ENCODE results near the gene CDCA7L. TPM values are rescaled to one million over a fixed set of nuclear protein-coding genes. Genes with fewer than 3 reads are reported as not detected.

CDCA7L gene
- polyA plus RNA-seq, 6 donors from 2014 or later, result 229 to 356 (median 303) TPM

- no peak for DNase-seq
- Mint-ChIP-seq H3K27ac (no peak overlapping the region), H3K36me3 (no peaks in the 10 kb centered on the region), H3K4me3 (no peak overlapping the region), H3K9me3 (no peaks in the 10 kb centered on the region), H3K4me1 (peaks cover 46 to 63% (median 60%) of the 10 kb centered on the region in 3 donors), H3K27me3 (no peaks in the 10 kb centered on the region)
- no peak for ATAC-seq (ENCODE audit: low read depth in 2 of 2)
Measured at GRCh38 chr7:21960922-21961321, 15.2 kb upstream of the CDCA7L start.

GRCh38 chr7:21959387-21959776 is 13.7 kb upstream of the CDCA7L start:
- peak overlapping the region; percentile 39 to 97 (median 86) for H3K27ac Mint-ChIP-seq
- DNase-seq, result no peak
- H3K4me3 Mint-ChIP-seq, result peak overlapping the region in 5 of 8 donors; percentile 13 to 70 (median 53)
- peak; percentile 49 to 64 for ATAC-seq (ENCODE audit: low read depth in 2 of 2)
- no peaks in the 10 kb centered on the region for H3K36me3 Mint-ChIP-seq
- H3K9me3 Mint-ChIP-seq, result no peaks in the 10 kb centered on the region
- peaks cover 31 to 50% (median 48%) of the 10 kb centered on the region in 3 donors for H3K4me1 Mint-ChIP-seq
- H3K27me3 Mint-ChIP-seq, result no peaks in the 10 kb centered on the region

GRCh38 chr7:21953781-21954180 is 8.1 kb upstream of the CDCA7L start:
- H3K36me3 Mint-ChIP-seq, result no peaks in the 10 kb centered on the region
- H3K4me3 Mint-ChIP-seq, result no peak overlapping the region
- H3K4me1 Mint-ChIP-seq, result peaks cover 13 to 26% (median 20%) of the 10 kb centered on the region in 3 donors
- H3K27me3 Mint-ChIP-seq, result no peaks in the 10 kb centered on the region
- DNase-seq, result no peak
- no peak for ATAC-seq (ENCODE audit: low read depth in 2 of 2)
- no peaks in the 10 kb centered on the region for H3K9me3 Mint-ChIP-seq
- peak overlapping the region in 3 of 6 donors; percentile 3 to 59 (median 54) for H3K27ac Mint-ChIP-seq

- H3K9me3 Mint-ChIP-seq, result peaks cover 0 to 3% (median 0%) of the 10 kb centered on the region in 7 donors
- no peak for DNase-seq
- H3K4me1 Mint-ChIP-seq, result peaks cover 27 to 48% (median 39%) of the 10 kb centered on the region in 3 donors
- H3K27me3 Mint-ChIP-seq, result no peaks in the 10 kb centered on the region
- peak overlapping the region in 3 of 8 donors; percentile 7 to 92 (median 12) for H3K4me3 Mint-ChIP-seq
- H3K27ac Mint-ChIP-seq, result peak overlapping the region in 5 of 6 donors; percentile 28 to 80 (median 53)
- ATAC-seq (ENCODE audit: low read depth in 2 of 2), result no peak
- no peaks in the 10 kb centered on the region for H3K36me3 Mint-ChIP-seq
Measured at GRCh38 chr7:21948887-21949540, 3.3 kb upstream of the CDCA7L start.

GRCh38 chr7:21948364-21948763 is 2.7 kb upstream of the CDCA7L start:
- H3K36me3 Mint-ChIP-seq, result no peaks in the 10 kb centered on the region
- H3K4me1 Mint-ChIP-seq, result peaks cover 28 to 52% (median 46%) of the 10 kb centered on the region in 3 donors
- H3K9me3 Mint-ChIP-seq, result peaks cover 0 to 3% (median 0%) of the 10 kb centered on the region in 7 donors
- no peak for DNase-seq
- H3K27me3 Mint-ChIP-seq, result no peaks in the 10 kb centered on the region
- H3K27ac Mint-ChIP-seq, result peak overlapping the region in 4 of 6 donors; percentile 10 to 63 (median 42)
- H3K4me3 Mint-ChIP-seq, result peak overlapping the region in 2 of 8 donors; percentile 37 to 92
- ATAC-seq (ENCODE audit: low read depth in 2 of 2), result no peak

GRCh38 chr7:21947946-21948345 is 2.2 kb upstream of the CDCA7L start:
- no peak for ATAC-seq (ENCODE audit: low read depth in 2 of 2)
- Mint-ChIP-seq H3K4me3 (peak overlapping the region in 4 of 8 donors; percentile 3 to 92 (median 74)), H3K9me3 (peaks cover 0 to 3% (median 0%) of the 10 kb centered on the region in 7 donors), H3K4me1 (peaks cover 33 to 56% (median 50%) of the 10 kb centered on the region in 3 donors), H3K27ac (peak overlapping the region in 5 of 6 donors; percentile 10 to 91 (median 83)), H3K27me3 (no peaks in the 10 kb centered on the region), H3K36me3 (no peaks in the 10 kb centered on the region)
- DNase-seq, result no peak

GRCh38 chr7:21947056-21947455 is 1.4 kb upstream of the CDCA7L start:
- Mint-ChIP-seq H3K36me3 (no peaks in the 10 kb centered on the region), H3K4me1 (peaks cover 42 to 65% (median 59%) of the 10 kb centered on the region in 3 donors), H3K9me3 (peaks cover 0 to 3% (median 0%) of the 10 kb centered on the region in 7 donors), H3K27ac (peak overlapping the region in 5 of 6 donors; percentile 83 to 97 (median 91)), H3K27me3 (no peaks in the 10 kb centered on the region), H3K4me3 (peak overlapping the region in 7 of 8 donors; percentile 2 to 92 (median 46))
- DNase-seq (no peak), ATAC-seq (ENCODE audit: low read depth in 2 of 2) (no peak)

- no peaks in the 10 kb centered on the region for H3K27me3 Mint-ChIP-seq
- H3K4me1 Mint-ChIP-seq, result peaks cover 48 to 73% (median 67%) of the 10 kb centered on the region in 3 donors
- ATAC-seq (ENCODE audit: low read depth in 2 of 2) (no peak), DNase-seq (no peak)
- H3K9me3 Mint-ChIP-seq, result peaks cover 0 to 3% (median 0%) of the 10 kb centered on the region in 7 donors
- no peaks in the 10 kb centered on the region for H3K36me3 Mint-ChIP-seq
- H3K27ac Mint-ChIP-seq, result peak overlapping the region; percentile 97 to 100 (median 100)
- peak overlapping the region; percentile 92 to 99 (median 97) for H3K4me3 Mint-ChIP-seq
Measured at GRCh38 chr7:21946222-21946709, 567 bp upstream of the CDCA7L start.

- ATAC-seq (ENCODE audit: low read depth in 2 of 2), result peak; percentile 21 to 23
- H3K4me1 Mint-ChIP-seq, result peaks cover 61 to 87% (median 81%) of the 10 kb centered on the region in 3 donors
- peak overlapping the region; percentile 92 to 99 (median 97) for H3K4me3 Mint-ChIP-seq
- no peaks in the 10 kb centered on the region for H3K36me3 Mint-ChIP-seq
- H3K27ac Mint-ChIP-seq, result peak overlapping the region; percentile 97 to 100 (median 100)
- peak; percentile 60 for DNase-seq
- peaks cover 0 to 3% (median 0%) of the 10 kb centered on the region in 7 donors for H3K9me3 Mint-ChIP-seq
- no peaks in the 10 kb centered on the region for H3K27me3 Mint-ChIP-seq
Measured at GRCh38 chr7:21944616-21945453, 864 bp downstream of the CDCA7L start.

- Mint-ChIP-seq H3K4me1 (peaks cover 64 to 88% (median 84%) of the 10 kb centered on the region in 3 donors), H3K9me3 (peaks cover 0 to 3% (median 0%) of the 10 kb centered on the region in 7 donors), H3K36me3 (peaks cover 0 to 6% of the 10 kb centered on the region in 2 donors), H3K27ac (peak overlapping the region; percentile 71 to 100 (median 98)), H3K4me3 (peak overlapping the region; percentile 77 to 99 (median 95)), H3K27me3 (no peaks in the 10 kb centered on the region)
- ATAC-seq (ENCODE audit: low read depth in 2 of 2) (no peak), DNase-seq (no peak)
Measured at GRCh38 chr7:21943436-21943835, 2.3 kb downstream of the CDCA7L start.

GRCh38 chr7:21942955-21943354 is 2.7 kb downstream of the CDCA7L start:
- Mint-ChIP-seq H3K9me3 (peaks cover 0 to 3% (median 0%) of the 10 kb centered on the region in 7 donors), H3K36me3 (peaks cover 0 to 11% of the 10 kb centered on the region in 2 donors), H3K27ac (peak overlapping the region; percentile 71 to 100 (median 97)), H3K4me3 (peak overlapping the region; percentile 77 to 99 (median 95)), H3K4me1 (peaks cover 64 to 88% (median 84%) of the 10 kb centered on the region in 3 donors), H3K27me3 (no peaks in the 10 kb centered on the region)
- ATAC-seq (ENCODE audit: low read depth in 2 of 2) (no peak), DNase-seq (no peak)

GRCh38 chr7:21941611-21942141 is 4.0 kb downstream of the CDCA7L start:
- H3K27me3 Mint-ChIP-seq, result no peaks in the 10 kb centered on the region
- ATAC-seq (ENCODE audit: low read depth in 2 of 2), result peak; percentile 26
- peaks cover 57 to 88% (median 83%) of the 10 kb centered on the region in 3 donors for H3K4me1 Mint-ChIP-seq
- H3K36me3 Mint-ChIP-seq, result peaks cover 3 to 15% of the 10 kb centered on the region in 2 donors
- H3K9me3 Mint-ChIP-seq, result no peaks in the 10 kb centered on the region
- H3K4me3 Mint-ChIP-seq, result peak overlapping the region; percentile 69 to 97 (median 90)
- H3K27ac Mint-ChIP-seq, result peak overlapping the region; percentile 93 to 100 (median 97)
- peak; percentile 72 for DNase-seq

Measured in naive B cell (primary cell).